HCT116 (cell line): ENCODE measurements around the gene GDAP1L1. TPM values are rescaled to one million over a fixed set of nuclear protein-coding genes. Genes with fewer than 3 reads are reported as not detected.

Source experiments
- ATAC-seq: fragments of 200-7000 bp; cut with Tn5 transposase; 2 replicates; pipeline ENCODE4 v1.9.1; 2020; ENCODE audit warnings: mild to moderate bottlenecking, moderate library complexity
- BruUV-seq: library from RNA; stranded (reverse); fragments of 400-500 nt; replicated peaks from 2 replicates; lab custom pipeline; 2021; lab: Mats Ljungman, UMichigan
- CTCF ChIA-PET: fragments of 300-600 bp; sonication (Branson Sonifier 250); formaldehyde crosslinking; loops from one replicate; lab custom pipeline; 2021; ENCODE audit warnings: antibody characterized with exemption; lab: Charles Lee
- POLR2A ChIA-PET: fragments of 300-600, 350-600 bp; sonication (Branson Sonifier 250); formaldehyde crosslinking; loops from one replicate; lab custom pipeline; 2021; ENCODE audit warnings: antibody characterized with exemption; lab: Charles Lee
- RAD21 ChIA-PET, 2 experiments: fragments of 300-600 bp; sonication (Branson Sonifier 250); formaldehyde crosslinking; loops; one replicate each; lab custom pipeline; 2023; ENCODE audit warnings: low total read pairs in 2 of 2; ENCODE audit not compliant: uncharacterized antibody in 2 of 2, unreplicated experiment in 2 of 2, low non-redundant PET in 1 of 2; lab: Charles Lee
- DNase-seq: peaks from one replicate; pipeline ENCODE4 v3.0.0-alpha.2; 2010; ENCODE audit warnings: low read depth, low spot score
- H2AFZ ChIP-seq: fragments of 200-600 bp; shearing (Covaris generic), sonication (generic); 2 replicates; pipeline ENCODE4 v1.6.1; 2017; ENCODE audit warnings: low read depth, mixed run types, mixed read lengths, antibody characterized with exemption, low read length; ENCODE audit not compliant: poor library complexity, severe bottlenecking
- H3K27ac ChIP-seq: 2 replicates; pipeline ENCODE4 v1.5.1; 2012; ENCODE audit warnings: low read depth, low read length
- H3K27me3 ChIP-seq: fragments of 200-600 bp; sonication (generic); 2 replicates; pipeline ENCODE4 v1.6.1; 2016; ENCODE audit warnings: mixed run types, low read length, mixed read lengths; ENCODE audit not compliant: insufficient read depth
- H3K36me3 ChIP-seq, 2 experiments: fragments of 200-500 bp in 1 of 2; fragments of 200-600 bp in 1 of 2; sonication (Bioruptor generic) in 1 of 2; sonication (generic) in 1 of 2; 2 replicates each; pipeline versions ENCODE4 v1.5.1 to v1.6.1; 2014 to 2016; ENCODE audit warnings: low read length in 2 of 2, inconsistent platforms in 1 of 2, mixed read lengths in 1 of 2, mixed run types in 1 of 2; ENCODE audit not compliant: insufficient read depth in 2 of 2, control insufficient read depth in 1 of 2
- H3K4me1 ChIP-seq, 2 experiments: fragments of 200-600 bp in 1 of 2; sonication (generic) in 1 of 2; 2 replicates each; pipeline versions ENCODE4 v1.5.1 to v1.6.1; 2012 to 2017; ENCODE audit warnings: low read length in 2 of 2, inconsistent platforms in 1 of 2, mild to moderate bottlenecking in 1 of 2, mixed read lengths in 1 of 2, mixed run types in 1 of 2, moderate library complexity in 1 of 2; ENCODE audit not compliant: insufficient read depth in 2 of 2, control insufficient read depth in 1 of 2
- H3K4me2 ChIP-seq: fragments of 200-600 bp; sonication (generic); 2 replicates; pipeline ENCODE4 v1.6.1; 2017; ENCODE audit warnings: mixed run types, low read length, mixed read lengths
- H3K4me3 ChIP-seq, 2 experiments: fragments of 200-600 bp in 1 of 2; sonication (generic) in 1 of 2; replicated peaks in 1 of 2; 2 replicates each; pipeline ENCODE4 v1.5.1; 2011 to 2016; ENCODE audit warnings: low read length in 2 of 2, control low read depth in 1 of 2, low read depth in 1 of 2, mild to moderate bottlenecking in 1 of 2, mixed read lengths in 1 of 2, mixed run types in 1 of 2
- H3K79me2 ChIP-seq: fragments of 200-600 bp; sonication (generic); 2 replicates; pipeline ENCODE4 v1.6.1; 2017; ENCODE audit warnings: mild to moderate bottlenecking, mixed run types, low read length, moderate library complexity, mixed read lengths; ENCODE audit not compliant: insufficient read depth
- H3K9ac ChIP-seq: fragments of 200-600 bp; sonication (generic); 2 replicates; pipeline ENCODE4 v1.6.1; 2016; ENCODE audit warnings: low read length, mixed read lengths
- H3K9me2 ChIP-seq: fragments of 200-600 bp; sonication (generic), shearing (Covaris generic); 2 replicates; pipeline ENCODE4 v1.6.1; 2017; ENCODE audit warnings: mixed run types, mild to moderate bottlenecking, moderate library complexity; ENCODE audit not compliant: insufficient read depth
- H3K9me3 ChIP-seq, 2 experiments: fragments of 200-500 bp in 1 of 2; fragments of 200-600 bp in 1 of 2; sonication (Bioruptor generic) in 1 of 2; sonication (generic) in 1 of 2; 2 replicates each; pipeline ENCODE4 v1.6.1; 2014 to 2017; ENCODE audit warnings: low read length in 2 of 2, mixed read lengths in 2 of 2, inconsistent platforms in 1 of 2, low read depth in 1 of 2, mild to moderate bottlenecking in 1 of 2, mixed run types in 1 of 2, moderate library complexity in 1 of 2; ENCODE audit not compliant: control insufficient read depth in 1 of 2, insufficient read depth in 1 of 2
- H4K20me1 ChIP-seq: fragments of 200-600 bp; sonication (generic), shearing (Covaris generic); 2 replicates; pipeline ENCODE4 v1.6.1; 2017; ENCODE audit warnings: mixed run types, mild to moderate bottlenecking, moderate library complexity; ENCODE audit not compliant: insufficient read depth
- RAD21 ChIP-seq: IDR thresholded peaks from 2 replicates; pipeline ENCODE4 v1.6.1; 2012; ENCODE audit warnings: low read depth, mild to moderate bottlenecking
- intact Hi-C: fragments of 100-400 bp; cut with micrococcal nuclease; formaldehyde crosslinking; loops from 2 replicates; pipeline ENCODE4 v1.10.0; 2022
- total RNA-seq: library from RNA; stranded (reverse); gene quantifications from one replicate; pipeline ENCODE4 v1.2.1, GENCODE V29; 2021; ENCODE audit not compliant: unreplicated experiment
- TF ChIP-seq, protein P1 (sequence below), 3 experiments: fragments of 200-600 bp in 1 of 3; sonication (generic) in 1 of 3; IDR thresholded peaks in 2 of 3; conservative IDR thresholded peaks in 1 of 3; 2 replicates each; pipeline ENCODE4 v1.5.1; 2012 to 2017; ENCODE audit warnings: low read depth in 2 of 3, low read length in 2 of 3, antibody characterized with exemption in 1 of 3, borderline replicate concordance in 1 of 3, control low read depth in 1 of 3, mild to moderate bottlenecking in 1 of 3, mixed read lengths in 1 of 3, mixed run types in 1 of 3, moderate library complexity in 1 of 3; ENCODE audit not compliant: insufficient read depth in 1 of 3
- TF ChIP-seq, protein P2 (sequence below): IDR thresholded peaks from 2 replicates; pipeline ENCODE4 v1.6.1; 2011; ENCODE audit warnings: mild to moderate bottlenecking, low read length, moderate library complexity; ENCODE audit not compliant: insufficient replicate concordance; ENCODE audit errors: extremely low read depth

GDAP1L1 gene
- total RNA-seq, 1 experiment from 2014 or later: not detected

DNA sequence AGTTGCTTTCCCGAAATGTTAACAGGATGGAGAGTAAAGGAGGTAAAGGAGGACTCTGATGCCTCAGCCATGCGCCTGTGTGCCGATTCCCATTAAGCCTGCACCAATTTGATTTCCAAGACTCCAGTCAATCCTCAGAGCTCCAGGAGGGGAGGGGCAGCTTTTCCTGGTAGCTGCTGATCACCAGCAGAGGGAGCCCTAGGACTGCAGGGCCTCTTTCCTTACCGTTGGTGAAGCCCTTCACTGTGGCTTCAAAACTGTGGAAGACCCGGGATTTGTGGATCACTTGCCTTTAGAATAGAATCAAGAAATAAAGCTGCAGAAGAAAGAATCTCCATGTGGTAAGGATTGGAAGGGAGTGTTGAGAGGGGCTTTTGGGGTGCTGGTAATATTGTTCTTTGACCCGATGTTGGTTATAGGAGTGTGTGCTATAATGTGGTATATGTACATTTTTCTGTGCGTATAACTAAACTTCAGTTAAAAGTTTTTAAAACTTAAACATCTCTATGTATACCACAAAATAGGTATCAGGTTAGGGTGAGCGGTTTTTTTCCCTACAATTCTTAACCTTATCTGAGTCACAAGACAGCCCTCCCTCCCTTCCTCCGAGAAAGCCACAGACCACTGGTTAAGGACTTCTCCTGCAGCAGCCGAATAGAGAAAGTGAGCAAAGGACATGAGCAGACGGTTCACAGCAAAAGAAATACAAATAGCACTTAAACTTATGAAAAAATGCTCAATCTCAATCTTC, 29.6 kb upstream of the GDAP1L1 start:
- TF ChIP-seq, protein P1, sequence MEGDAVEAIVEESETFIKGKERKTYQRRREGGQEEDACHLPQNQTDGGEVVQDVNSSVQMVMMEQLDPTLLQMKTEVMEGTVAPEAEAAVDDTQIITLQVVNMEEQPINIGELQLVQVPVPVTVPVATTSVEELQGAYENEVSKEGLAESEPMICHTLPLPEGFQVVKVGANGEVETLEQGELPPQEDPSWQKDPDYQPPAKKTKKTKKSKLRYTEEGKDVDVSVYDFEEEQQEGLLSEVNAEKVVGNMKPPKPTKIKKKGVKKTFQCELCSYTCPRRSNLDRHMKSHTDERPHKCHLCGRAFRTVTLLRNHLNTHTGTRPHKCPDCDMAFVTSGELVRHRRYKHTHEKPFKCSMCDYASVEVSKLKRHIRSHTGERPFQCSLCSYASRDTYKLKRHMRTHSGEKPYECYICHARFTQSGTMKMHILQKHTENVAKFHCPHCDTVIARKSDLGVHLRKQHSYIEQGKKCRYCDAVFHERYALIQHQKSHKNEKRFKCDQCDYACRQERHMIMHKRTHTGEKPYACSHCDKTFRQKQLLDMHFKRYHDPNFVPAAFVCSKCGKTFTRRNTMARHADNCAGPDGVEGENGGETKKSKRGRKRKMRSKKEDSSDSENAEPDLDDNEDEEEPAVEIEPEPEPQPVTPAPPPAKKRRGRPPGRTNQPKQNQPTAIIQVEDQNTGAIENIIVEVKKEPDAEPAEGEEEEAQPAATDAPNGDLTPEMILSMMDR (IDR thresholded peaks at IDR 0.05 in 2 of 3, conservative IDR thresholded peaks at IDR 0.05 in 1 of 3; ENCODE audit: borderline replicate concordance in 1 of 3, insufficient read depth in 1 of 3, low read depth in 2 of 3, low read length in 2 of 3): peak; percentile 93 to 99 (median 96)
- TF ChIP-seq, protein P2, sequence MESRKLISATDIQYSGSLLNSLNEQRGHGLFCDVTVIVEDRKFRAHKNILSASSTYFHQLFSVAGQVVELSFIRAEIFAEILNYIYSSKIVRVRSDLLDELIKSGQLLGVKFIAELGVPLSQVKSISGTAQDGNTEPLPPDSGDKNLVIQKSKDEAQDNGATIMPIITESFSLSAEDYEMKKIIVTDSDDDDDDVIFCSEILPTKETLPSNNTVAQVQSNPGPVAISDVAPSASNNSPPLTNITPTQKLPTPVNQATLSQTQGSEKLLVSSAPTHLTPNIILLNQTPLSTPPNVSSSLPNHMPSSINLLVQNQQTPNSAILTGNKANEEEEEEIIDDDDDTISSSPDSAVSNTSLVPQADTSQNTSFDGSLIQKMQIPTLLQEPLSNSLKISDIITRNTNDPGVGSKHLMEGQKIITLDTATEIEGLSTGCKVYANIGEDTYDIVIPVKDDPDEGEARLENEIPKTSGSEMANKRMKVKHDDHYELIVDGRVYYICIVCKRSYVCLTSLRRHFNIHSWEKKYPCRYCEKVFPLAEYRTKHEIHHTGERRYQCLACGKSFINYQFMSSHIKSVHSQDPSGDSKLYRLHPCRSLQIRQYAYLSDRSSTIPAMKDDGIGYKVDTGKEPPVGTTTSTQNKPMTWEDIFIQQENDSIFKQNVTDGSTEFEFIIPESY: no peak
- TF ChIP-seq RAD21: peak; percentile 94
- TF ChIP-seq, all 23 proteins: peak for 2
- Histone ChIP-seq H3K9me3 (no peaks in the 10 kb centered on the region), H3K9ac (no peak overlapping the region), H3K4me1 (no peaks in the 10 kb centered on the region; a peak in 1 of 4 replicates), H2AFZ (no peak overlapping the region), H3K4me3 (no peak overlapping the region), H3K27me3 (no peaks in the 10 kb centered on the region), H3K27ac (no peak overlapping the region), H4K20me1 (no peaks in the 10 kb centered on the region), H3K36me3 (no peaks in the 10 kb centered on the region), H3K9me2 (no peaks in the 10 kb centered on the region), H3K79me2 (no peaks in the 10 kb centered on the region), H3K4me2 (peak overlapping the region; percentile 4; the same call in 1 of the 2 replicates)
- DNase-seq: peak; percentile 65
- POLR2A ChIA-PET: interaction anchor here (1.0 to 1.4 kb wide), 2 partner anchors 167 to 253 kb away, joined by 3 to 5 read pairs; no protein-coding TSS in a partner anchor
- RAD21 ChIA-PET: interaction anchor here (0.6 to 1.6 kb wide), 11 partner anchors 93 to 392 kb away, joined by 3 to 10 read pairs (median 3); partner anchors contain the start of gene FITM2 (in 2 of the 2)
- BruUV-seq: no TSS peak
- ATAC-seq: peak; percentile 82
- intact Hi-C loops: loop anchor here (1.0 kb wide), 2 partner anchors 169 to 393 kb away; no protein-coding TSS in a partner anchor
- CTCF ChIA-PET: interaction anchor here (0.6 to 6.9 kb wide), 35 partner anchors 9 to 649 kb away, joined by 3 to 114 read pairs (median 4); partner anchors contain the start of genes FITM2, HNF4A and SERINC3
